IPS DF 4.7 (cell line): ENCODE data around the gene IL1A.

Source experiments
- DNase-seq: peaks from one replicate; pipeline ENCODE4 v3.0.0-alpha.2; 2013; ENCODE audit warnings: low spot score; ENCODE audit errors: extremely low read depth

Gene IL1A

GRCh38 chr2:112793449-112793978 is 9.2 kb upstream of the IL1A start:
- no peak for DNase-seq

DNA sequence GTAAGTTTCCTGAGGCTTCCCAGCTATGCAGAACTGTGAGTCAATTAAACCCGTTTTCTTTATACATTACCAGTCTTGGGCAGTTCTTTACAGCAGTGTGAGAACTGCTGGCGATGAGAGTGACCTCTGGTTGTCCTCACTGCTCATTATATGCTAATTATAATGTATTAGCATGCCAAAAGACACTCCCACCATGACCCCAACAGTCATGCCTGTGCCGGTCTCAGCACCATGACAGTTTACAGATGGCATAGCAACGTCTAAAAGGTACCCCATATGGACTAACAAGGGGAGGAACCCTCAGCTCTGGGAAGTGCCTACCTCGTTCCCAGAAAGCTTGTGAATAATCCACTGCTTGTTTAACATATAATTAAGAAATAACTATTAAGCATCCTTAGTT is 8.1 kb upstream of the IL1A start:
- DNase-seq, result no peak

GRCh38 chr2:112791693-112792230 is 7.5 kb upstream of the IL1A start:
- no peak for DNase-seq

GRCh38 chr2:112791019-112791418 is 6.7 kb upstream of the IL1A start:
- no peak for DNase-seq

GRCh38 chr2:112790305-112790704 is 6.0 kb upstream of the IL1A start:
- DNase-seq, result no peak

- no peak for DNase-seq
Observed at GRCh38 chr2:112789186-112789585, 4.9 kb upstream of the IL1A start.

DNA sequence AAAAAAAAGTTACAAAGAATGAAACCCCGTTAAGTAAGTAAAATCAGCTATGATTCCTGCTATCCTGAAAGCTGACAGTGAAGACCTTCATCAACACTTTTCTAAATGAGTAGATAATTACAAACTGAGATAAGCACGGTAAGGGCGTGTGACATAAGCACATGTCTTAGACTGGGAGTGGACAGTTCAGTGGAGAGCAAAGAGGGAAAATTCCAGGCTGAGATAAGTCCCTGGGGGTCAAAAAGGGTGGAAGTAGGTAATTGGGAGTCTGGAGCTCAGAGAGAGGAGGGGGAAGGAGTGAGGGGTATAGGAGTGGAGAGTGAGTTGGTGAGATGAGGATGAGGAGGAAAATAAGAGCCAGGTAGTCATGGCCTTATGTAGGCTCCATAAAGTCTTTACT is 4.4 kb upstream of the IL1A start:
- no peak for DNase-seq

DNA sequence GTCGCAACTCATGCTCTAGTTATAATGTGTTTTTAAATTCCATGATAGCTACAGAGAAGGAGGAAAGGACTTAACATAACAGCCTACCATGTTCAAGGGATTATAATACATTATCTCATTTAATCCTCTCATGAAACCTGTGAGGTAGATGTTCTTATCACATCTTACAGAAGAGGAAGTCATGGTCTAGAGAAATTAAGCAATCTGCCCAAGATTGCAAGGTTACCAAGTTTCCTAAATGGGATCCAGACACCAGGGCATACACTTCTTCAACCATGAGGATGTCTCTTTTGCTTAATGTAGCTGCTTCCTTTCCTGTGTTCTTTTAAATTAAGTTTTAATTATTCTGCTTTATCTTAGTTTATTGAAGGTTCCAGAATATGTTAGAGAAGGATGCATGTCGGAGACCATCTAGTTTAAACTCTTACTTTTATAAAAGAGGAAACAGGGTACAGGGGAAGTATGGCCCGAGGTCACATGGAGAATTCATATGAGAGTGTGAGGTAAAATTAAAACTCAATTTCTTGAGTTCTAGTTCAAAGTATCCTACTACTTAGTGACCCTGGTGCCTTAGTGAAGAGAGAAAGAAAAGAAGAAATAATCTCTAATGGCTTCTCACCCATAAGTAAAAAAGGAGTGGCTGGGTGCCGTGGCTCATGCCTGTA is 3.6 kb upstream of the IL1A start:
- DNase-seq, result no peak

GRCh38 chr2:112787294-112787693 is 3.0 kb upstream of the IL1A start:
- DNase-seq, result no peak

DNA sequence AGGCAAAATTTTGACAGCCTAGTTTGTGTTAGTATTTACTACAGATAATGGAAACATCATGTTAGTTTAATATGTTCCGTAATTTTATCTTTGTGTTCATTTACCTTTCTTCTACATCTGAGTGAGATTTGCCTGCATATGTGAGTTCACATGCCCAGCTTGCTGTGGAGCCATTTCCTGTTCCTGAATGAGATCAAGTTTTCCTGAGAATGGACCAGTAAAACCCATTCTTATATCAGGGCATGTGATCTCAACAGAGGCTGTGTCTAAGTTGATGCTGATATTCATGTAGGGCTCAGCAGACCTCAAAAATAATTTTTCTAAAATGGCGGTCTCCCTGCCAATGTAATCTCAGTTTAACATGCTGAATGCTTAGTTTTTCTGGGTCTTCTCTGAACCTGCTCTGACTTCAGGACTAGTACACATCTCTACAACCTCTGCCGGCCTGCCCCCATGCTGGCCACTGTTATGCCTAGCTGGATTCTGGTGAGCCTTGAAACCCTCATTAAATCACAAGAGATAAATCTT is 1.0 kb downstream of the IL1A start:
- no peak for DNase-seq

GRCh38 chr2:112782234-112782799 is 2.0 kb downstream of the IL1A start:
- DNase-seq, result no peak

- no peak for DNase-seq
Observed at GRCh38 chr2:112779598-112779997, 4.7 kb downstream of the IL1A start.

- no peak for DNase-seq
Observed at GRCh38 chr2:112777036-112777435, 7.3 kb downstream of the IL1A start.

- DNase-seq, result no peak
Observed at GRCh38 chr2:112776113-112776512, 8.2 kb downstream of the IL1A start.

DNA sequence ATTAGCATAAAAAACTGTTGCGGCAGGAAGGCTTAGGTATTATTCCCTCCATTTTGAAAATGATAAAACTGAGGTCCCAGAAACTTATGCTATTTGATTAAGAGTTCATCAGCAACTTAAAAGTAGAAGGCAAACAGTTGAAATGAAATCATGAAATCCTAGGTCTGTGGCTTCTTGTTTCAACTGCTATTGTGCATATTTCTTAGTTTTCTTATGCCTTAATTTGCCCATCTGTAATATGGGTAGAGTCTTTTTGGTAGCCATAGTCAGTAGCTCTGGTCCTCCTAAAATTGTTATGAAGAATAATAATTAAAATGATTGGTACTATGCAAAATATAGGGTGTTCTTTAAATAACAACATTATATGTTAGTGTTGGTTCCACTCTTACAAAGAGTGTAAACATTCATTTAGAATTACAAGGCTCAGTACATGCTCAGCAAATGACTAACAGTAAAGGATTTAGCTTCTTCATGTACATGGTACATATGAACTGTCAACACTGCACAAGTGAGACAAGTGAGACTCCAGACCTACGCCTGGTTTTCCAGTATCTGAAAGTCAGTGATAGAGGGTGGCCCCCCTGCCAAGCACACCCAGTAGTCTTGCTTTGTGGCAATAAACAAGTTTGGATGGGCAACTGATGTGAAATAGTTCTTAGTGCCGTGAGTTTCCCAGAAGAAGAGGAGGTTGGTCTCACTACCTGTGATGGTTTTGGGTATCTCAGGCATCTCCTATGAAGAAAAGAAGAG is 9.6 kb downstream of the IL1A start:
- DNase-seq, result no peak

GRCh38 chr2:112773556-112773955 is 10.7 kb downstream of the IL1A start:
- no peak for DNase-seq

- DNase-seq, result no peak
Observed at GRCh38 chr2:112772911-112773475, 11.3 kb downstream of the IL1A start.

DNA sequence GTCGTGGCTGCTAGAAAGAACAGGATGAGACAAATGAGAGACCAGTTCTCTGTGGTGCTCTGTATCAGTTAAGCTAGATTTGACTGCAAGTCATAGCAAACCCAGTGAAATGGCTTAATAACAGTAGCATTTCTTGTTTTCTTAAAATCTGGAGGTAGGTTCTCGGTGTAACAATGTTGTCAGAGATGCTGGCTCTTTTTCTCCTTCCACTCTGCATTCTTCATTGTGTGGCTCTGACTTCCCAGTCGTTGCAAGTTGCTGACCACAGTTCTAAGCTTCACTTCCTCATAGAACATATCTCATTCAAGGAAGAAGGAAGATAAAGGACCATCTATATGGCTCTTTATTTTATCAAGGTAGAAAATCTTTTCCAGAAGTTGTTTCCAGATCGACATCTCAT is 12.0 kb downstream of the IL1A start:
- no peak for DNase-seq

- no peak for DNase-seq
Observed at GRCh38 chr2:112768432-112768831, 15.9 kb downstream of the IL1A start.

DNA sequence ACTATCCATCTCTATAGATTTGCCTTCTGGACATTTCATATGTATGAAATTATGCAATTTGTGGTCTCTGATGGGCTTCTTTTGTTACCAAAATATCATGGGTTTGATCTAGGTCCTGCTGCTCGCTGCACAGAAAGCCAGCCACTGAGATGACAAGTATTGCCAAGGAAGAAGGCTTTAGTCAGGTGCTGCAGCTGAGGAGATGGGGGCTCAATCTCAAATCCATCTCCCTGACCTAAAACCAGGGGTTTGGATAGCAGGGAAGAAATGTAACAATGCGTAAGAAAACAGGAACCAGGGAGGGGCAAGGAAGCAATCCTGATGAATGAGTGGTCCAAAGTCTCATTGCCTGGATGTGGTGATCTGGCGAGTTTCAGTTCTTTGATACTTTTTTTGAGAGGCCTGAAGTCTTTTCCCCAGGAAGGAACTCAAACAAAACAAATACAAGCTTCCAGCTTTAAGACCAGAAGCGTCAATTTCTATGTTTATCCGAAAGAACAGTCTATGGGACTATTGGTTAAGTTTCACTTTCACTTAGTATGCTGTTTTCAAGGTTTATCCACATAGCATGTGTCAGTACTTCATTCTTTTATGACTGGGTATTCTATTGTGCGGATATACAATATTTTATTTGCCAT is 16.5 kb downstream of the IL1A start:
- no peak for DNase-seq

GRCh38 chr2:112765251-112765650 is 19.0 kb downstream of the IL1A start:
- no peak for DNase-seq
